IMR-90 (cell line): ENCODE measurements around the gene BRIP1. TPM values are rescaled to one million over a fixed set of nuclear protein-coding genes. Genes with fewer than 3 reads are reported as not detected.
"Not testable (repeated sequence)": the region's sequence is repeated elsewhere in the genome, so short reads cannot be mapped to it uniquely, and the experiment has no call there.

ENCODE experiments used
- ATAC-seq: fragments of 200-7000 bp; cut with Tn5 transposase; 2 replicates; pipeline ENCODE4 v1.9.1; 2020; ENCODE audit warnings: low read depth, mild to moderate bottlenecking, moderate library complexity
- BruUV-seq: library from RNA; stranded (reverse); fragments of 400-500 nt; replicated peaks from 2 replicates; lab custom pipeline; 2021; lab: Mats Ljungman, UMichigan
- CTCF ChIA-PET: fragments of 300-600 bp; formaldehyde crosslinking; extraction: SDS; loops from one replicate; lab custom pipeline; 2021; ENCODE audit warnings: antibody characterized with exemption; lab: Yijun Ruan, JAX
- POLR2A ChIA-PET: fragments of 300-600 bp; sonication (Branson Sonifier 250); formaldehyde crosslinking; loops from one replicate; lab custom pipeline; 2022; ENCODE audit warnings: antibody characterized with exemption; ENCODE audit not compliant: unreplicated experiment; lab: Charles Lee
- DNase-seq: peaks from one replicate; pipeline ENCODE4 v3.0.0; 2013
- H2AFZ ChIP-seq: replicated peaks from 2 replicates; pipeline ENCODE3; 2013; ENCODE audit warnings: low read length, mild to moderate bottlenecking; ENCODE audit not compliant: poor library complexity
- H2AK5ac ChIP-seq: 2 replicates; pipeline ENCODE4 v1.6.1; 2013; ENCODE audit warnings: low read depth, low read length, inconsistent platforms
- H2AK9ac ChIP-seq: replicated peaks from 2 replicates; pipeline ENCODE3; 2013; ENCODE audit warnings: mild to moderate bottlenecking, low read depth, low read length, moderate library complexity; ENCODE audit not compliant: poor library complexity
- H2BK120ac ChIP-seq: 2 replicates; pipeline ENCODE4 v1.6.1; 2013; ENCODE audit warnings: low read depth, low read length, inconsistent platforms
- H2BK15ac ChIP-seq: 3 replicates; pipeline ENCODE4 v1.6.1; 2013; ENCODE audit warnings: low read depth, low read length, inconsistent platforms
- H2BK20ac ChIP-seq: 2 replicates; pipeline ENCODE4 v1.6.1; 2013; ENCODE audit warnings: low read depth, mild to moderate bottlenecking, inconsistent platforms, low read length, moderate library complexity
- H2BK5ac ChIP-seq: 2 replicates; pipeline ENCODE4 v1.6.1; 2013; ENCODE audit warnings: mild to moderate bottlenecking, low read depth, low read length, inconsistent platforms; ENCODE audit not compliant: poor library complexity, severe bottlenecking
- H3K14ac ChIP-seq: replicated peaks from 2 replicates; pipeline ENCODE4 v1.6.1; 2013; ENCODE audit warnings: low read depth, low read length, inconsistent platforms
- H3K18ac ChIP-seq: 2 replicates; pipeline ENCODE4 v1.6.1; 2013; ENCODE audit warnings: low read depth, low read length, control low read depth
- H3K23ac ChIP-seq: 2 replicates; pipeline ENCODE4 v1.6.1; 2013; ENCODE audit warnings: low read depth, low read length, inconsistent platforms
- H3K27ac ChIP-seq: 2 replicates; pipeline ENCODE4 v1.5.1; 2013; ENCODE audit warnings: mild to moderate bottlenecking, control low read depth, low read length; ENCODE audit not compliant: insufficient read depth
- H3K27me3 ChIP-seq: 2 replicates; pipeline ENCODE4 v1.6.1; 2013; ENCODE audit warnings: low read length; ENCODE audit not compliant: control insufficient read depth, insufficient read depth
- H3K36me3 ChIP-seq: 2 replicates; pipeline ENCODE4 v1.6.1; 2013; ENCODE audit warnings: low read length, mixed read lengths; ENCODE audit not compliant: control insufficient read depth, insufficient read depth
- H3K4ac ChIP-seq: 2 replicates; pipeline ENCODE4 v1.6.1; 2013; ENCODE audit warnings: low read depth, low read length, inconsistent platforms
- H3K4me1 ChIP-seq: 2 replicates; pipeline ENCODE4 v1.6.1; 2013; ENCODE audit warnings: low read length, mixed read lengths; ENCODE audit not compliant: control insufficient read depth, insufficient read depth
- H3K4me2 ChIP-seq: 2 replicates; pipeline ENCODE4 v1.6.1; 2013; ENCODE audit warnings: low read depth, mild to moderate bottlenecking, control low read depth, low read length, moderate library complexity
- H3K4me3 ChIP-seq: 2 replicates; pipeline ENCODE4 v1.5.1; 2013; ENCODE audit warnings: low read depth, mild to moderate bottlenecking, control low read depth, low read length, moderate library complexity; ENCODE audit not compliant: insufficient read depth
- H3K56ac ChIP-seq: 2 replicates; pipeline ENCODE4 v1.6.1; 2013; ENCODE audit warnings: low read length, inconsistent platforms; ENCODE audit not compliant: insufficient read depth; ENCODE audit errors: extremely low read depth
- H3K79me1 ChIP-seq, 2 experiments: 2 replicates each; pipeline ENCODE4 v1.6.1; 2013; ENCODE audit warnings: low read length in 2 of 2, inconsistent platforms in 1 of 2, low read depth in 1 of 2
- H3K9ac ChIP-seq: 2 replicates; pipeline ENCODE4 v1.6.1; 2013; ENCODE audit warnings: low read depth, low read length, control low read depth
- H3K9me1 ChIP-seq: 2 replicates; pipeline ENCODE4 v1.6.1; 2013; ENCODE audit warnings: low read length, inconsistent platforms; ENCODE audit not compliant: insufficient read depth
- H3K9me3 ChIP-seq: 2 replicates; pipeline ENCODE4 v1.6.1; 2013; ENCODE audit warnings: low read length; ENCODE audit not compliant: control insufficient read depth, insufficient read depth
- H4K20me1 ChIP-seq: 2 replicates; pipeline ENCODE4 v1.6.1; 2013; ENCODE audit warnings: low read length, inconsistent platforms; ENCODE audit not compliant: insufficient read depth
- H4K5ac ChIP-seq: 2 replicates; pipeline ENCODE4 v1.6.1; 2013; ENCODE audit warnings: mild to moderate bottlenecking, low read depth, low read length, control low read depth
- H4K8ac ChIP-seq, 2 experiments: 2 replicates each; pipeline ENCODE4 v1.6.1; 2013; ENCODE audit warnings: low read depth in 2 of 2, low read length in 2 of 2, control low read depth in 1 of 2, inconsistent platforms in 1 of 2
- H4K91ac ChIP-seq: 2 replicates; pipeline ENCODE4 v1.6.1; 2013; ENCODE audit warnings: low read depth, low read length, inconsistent platforms; ENCODE audit not compliant: insufficient read depth
- BHLHE40 ChIP-seq: fragments of 150-350 bp; IDR thresholded peaks from 2 replicates; pipeline ENCODE4 v1.6.1; 2016; ENCODE audit warnings: mild to moderate bottlenecking, low read depth, low read length
- CEBPB ChIP-seq: IDR thresholded peaks from 2 replicates; pipeline ENCODE4 v1.6.1; 2012; ENCODE audit warnings: low read depth, low read length, improper control_type of control experiment
- ELK1 ChIP-seq: fragments of 150-350 bp; IDR thresholded peaks from 2 replicates; pipeline ENCODE4 v1.6.1; 2016; ENCODE audit warnings: low read depth, mild to moderate bottlenecking, low read length, moderate library complexity, borderline replicate concordance
- POLR2A ChIP-seq: IDR thresholded peaks from 2 replicates; pipeline ENCODE4 v1.6.1; 2012; ENCODE audit warnings: mild to moderate bottlenecking, low read depth, low read length
- RAD21 ChIP-seq: IDR thresholded peaks from 2 replicates; pipeline ENCODE4 v1.6.1; 2012; ENCODE audit warnings: low read length, improper control_type of control experiment
- RFX5 ChIP-seq: IDR thresholded peaks from 2 replicates; pipeline ENCODE4 v1.8.0; 2012; ENCODE audit warnings: low read depth, mild to moderate bottlenecking, low read length, moderate library complexity
- USF2 ChIP-seq: fragments of 150-350 bp; IDR thresholded peaks from 2 replicates; pipeline ENCODE4 v1.6.1; 2017; ENCODE audit warnings: mild to moderate bottlenecking, antibody characterized with exemption, low read length, low read depth
- WGBS, 2 experiments: methylation state at CpG; one replicate each; pipeline versions ENCODE4 v1.1.5 to v1.1.7; 2013; ENCODE audit warnings: missing lambda C conversion rate in 2 of 2; ENCODE audit not compliant: insufficient read length in 1 of 2; ENCODE audit errors: extremely low coverage in 2 of 2; 5-methylcytosine and 5-hydroxymethylcytosine counted together
- dilution Hi-C: fragments of 300-500 bp; cut with HindIII; formaldehyde crosslinking; loops from one replicate; pipeline ENCODE4 v1.14.3; 2018; ENCODE audit warnings: low sequenced_read_pairs; ENCODE audit not compliant: unreplicated experiment
- in situ Hi-C: fragments of 300-500 bp; cut with MboI; formaldehyde crosslinking; loops from 3 replicates; pipeline ENCODE4 v1.14.3; 2019; ENCODE audit warnings: low sequenced_read_pairs, inconsistent platforms, mixed read lengths
- intact Hi-C: fragments of 100-400 bp; cut with micrococcal nuclease; formaldehyde crosslinking; loops from 2 replicates; pipeline ENCODE4 v1.10.0; 2022
- polyA plus RNA-seq, 3 experiments: library from polyadenylated mRNA; depleted of rRNA; stranded (reverse); fragments of >200 nt; gene quantifications; 2 replicates each; pipeline ENCODE4 v1.2.3, GENCODE V29; 2012; ENCODE audit warnings: low replicate concordance in 1 of 3
- total RNA-seq: library from RNA; depleted of rRNA; stranded (reverse); fragments of >200 nt; gene quantifications from 2 replicates; pipeline ENCODE4 v1.2.3, GENCODE V29; 2012

BRIP1 gene
- total and polyA plus RNA-seq, 2 of the 4 experiments (the other 2 are of a cell fraction) = 6.1 to 19.7 TPM

- ChIA-PET CTCF (no interaction called here), POLR2A (no interaction called here)
- BruUV-seq = no TSS peak
- no peaks in the 10 kb centered on the region for H3K36me3 ChIP-seq
- no peak overlapping the region for H2BK15ac ChIP-seq
- H3K4me1 ChIP-seq = no peaks in the 10 kb centered on the region
- no peak overlapping the region for H2AK5ac ChIP-seq
- in situ Hi-C loops (no loop called here), intact Hi-C loops (no loop called here), dilution Hi-C loops (no loop called here)
- no peak overlapping the region for H2BK20ac ChIP-seq
- no peak overlapping the region for H4K91ac ChIP-seq
- H3K18ac ChIP-seq = no peak overlapping the region
- no peak overlapping the region for H3K4me2 ChIP-seq
- H3K9me1 ChIP-seq = no peaks in the 10 kb centered on the region
- no peak overlapping the region for H3K23ac ChIP-seq
- H3K14ac ChIP-seq = no peak overlapping the region
- H3K27ac ChIP-seq = no peak overlapping the region
- H3K79me1 ChIP-seq = no peaks in the 10 kb centered on the region
- no peak overlapping the region for H2BK120ac ChIP-seq
- no peaks in the 10 kb centered on the region for H4K20me1 ChIP-seq
- H4K5ac ChIP-seq = no peak overlapping the region
- no peak overlapping the region for H3K56ac ChIP-seq
- H4K8ac ChIP-seq = no peak overlapping the region
- ATAC-seq (no peak), DNase-seq (no peak)
- H3K9ac ChIP-seq = no peak overlapping the region
- no peak overlapping the region for H2AK9ac ChIP-seq
- no peak overlapping the region for H2AFZ ChIP-seq
- no peak overlapping the region for H3K4me3 ChIP-seq
- H2BK5ac ChIP-seq = no peak overlapping the region
- WGBS, 2 experiments = no CpG with 5 or more reads among the region's 3 CpGs
- H3K4ac ChIP-seq = no peak overlapping the region
- TF ChIP-seq RFX5 (no peak), CEBPB (no peak), POLR2A (no peak), ELK1 (no peak), RAD21 (no peak), BHLHE40 (no peak), USF2 (no peak)
- H3K27me3 ChIP-seq = no peaks in the 10 kb centered on the region
- no peaks in the 10 kb centered on the region for H3K9me3 ChIP-seq
Observed at GRCh38 chr17:61668486-61668885, 194.8 kb downstream of the BRIP1 start.

- DNase-seq, POLR2A ChIA-PET, intact Hi-C loops, H3K9ac ChIP-seq, H3K23ac ChIP-seq, H3K36me3 ChIP-seq, H4K5ac ChIP-seq, H4K20me1 ChIP-seq, H3K4me3 ChIP-seq, H2BK20ac ChIP-seq, H3K9me3 ChIP-seq, H3K27ac ChIP-seq, H3K4me2 ChIP-seq, H2AK5ac ChIP-seq, in situ Hi-C loops, H3K14ac ChIP-seq, H3K4me1 ChIP-seq, H3K27me3 ChIP-seq, H4K91ac ChIP-seq, BruUV-seq, CTCF ChIA-PET, dilution Hi-C loops, ATAC-seq, H3K18ac ChIP-seq, H2BK120ac ChIP-seq, H3K4ac ChIP-seq, H3K79me1 ChIP-seq, H2BK5ac ChIP-seq, H3K56ac ChIP-seq, H4K8ac ChIP-seq, H3K9me1 ChIP-seq, H2AFZ ChIP-seq, H2BK15ac ChIP-seq, H2AK9ac ChIP-seq: not testable (repeated sequence)
- WGBS, 2 experiments = no CpG with 5 or more reads among the region's 5 CpGs
Observed at GRCh38 chr17:61666406-61667088, 196.8 kb downstream of the BRIP1 start.
